ENCODE measurements around the gene EPHA6.
"Not testable (repeated sequence)": the region's sequence is repeated elsewhere in the genome, so short reads cannot be mapped to it uniquely, and the experiment has no call there.

EPHA6 gene

DNA sequence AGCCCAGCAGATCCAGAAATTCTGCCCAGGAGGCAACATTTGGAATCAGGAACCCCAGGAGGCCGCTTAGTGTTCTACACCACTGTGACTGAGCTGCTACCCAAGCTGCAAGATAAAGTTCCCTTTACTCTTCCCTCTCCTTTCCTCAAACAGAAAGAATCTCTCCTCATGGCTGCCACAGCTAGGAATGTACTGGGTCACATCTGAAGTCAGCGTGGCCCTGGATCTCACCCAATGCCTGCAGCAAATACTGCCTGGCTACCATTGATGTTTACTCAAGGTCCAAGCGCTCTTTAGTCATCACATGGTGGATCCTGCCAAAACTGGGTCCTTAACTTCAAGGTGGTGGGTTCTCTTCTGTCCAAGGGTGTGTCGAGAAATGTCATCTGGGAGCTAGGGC is 382.7 kb downstream of the EPHA6 start:
- no peak for DNase-seq

GRCh38 chr3:97197830-97198229 is 383.4 kb downstream of the EPHA6 start:
- no peak for DNase-seq

DNA sequence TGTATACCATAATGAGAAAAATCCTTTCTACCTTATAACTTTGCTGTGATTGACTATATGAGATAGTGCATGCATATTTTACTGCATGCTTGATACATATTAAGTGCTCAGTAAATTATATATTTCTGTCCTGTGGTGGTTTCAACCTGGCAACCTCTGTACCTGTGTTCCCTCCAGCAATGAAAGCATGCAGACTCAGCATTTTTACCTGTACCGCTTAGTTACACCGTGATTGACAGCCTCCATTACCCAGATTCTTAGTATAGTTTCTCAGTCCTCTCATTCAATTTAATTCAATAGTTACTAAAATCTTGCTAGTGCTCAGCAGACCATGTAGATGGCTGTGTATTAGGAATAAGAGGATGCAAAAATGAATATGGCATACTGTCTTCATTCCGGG is 386.0 kb downstream of the EPHA6 start:
- DNase-seq = no peak

GRCh38 chr3:97201814-97202213 is 387.4 kb downstream of the EPHA6 start:
- DNase-seq = no peak

- no peak for DNase-seq
Observed at GRCh38 chr3:97228966-97229365, 414.6 kb downstream of the EPHA6 start.

DNA sequence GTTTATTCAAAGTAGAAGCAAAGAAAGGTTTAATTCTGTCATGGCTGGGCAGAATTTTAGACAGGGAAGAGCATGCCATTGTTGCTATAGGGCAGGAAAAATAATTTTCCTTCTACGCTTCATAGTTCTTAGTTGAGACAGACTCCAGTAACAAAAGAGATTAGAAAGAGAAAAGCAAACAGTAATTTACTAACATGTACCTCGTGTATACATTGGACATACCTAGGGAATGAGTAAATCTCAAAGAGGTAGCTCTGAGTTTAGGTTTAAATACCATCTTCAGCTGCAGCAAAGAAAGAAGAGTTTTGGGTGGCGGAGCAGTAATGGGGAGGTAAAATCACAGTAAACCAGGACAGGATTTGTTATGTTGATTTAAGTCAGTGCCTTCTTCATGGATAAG is 416.1 kb downstream of the EPHA6 start:
- DNase-seq = no peak

DNA sequence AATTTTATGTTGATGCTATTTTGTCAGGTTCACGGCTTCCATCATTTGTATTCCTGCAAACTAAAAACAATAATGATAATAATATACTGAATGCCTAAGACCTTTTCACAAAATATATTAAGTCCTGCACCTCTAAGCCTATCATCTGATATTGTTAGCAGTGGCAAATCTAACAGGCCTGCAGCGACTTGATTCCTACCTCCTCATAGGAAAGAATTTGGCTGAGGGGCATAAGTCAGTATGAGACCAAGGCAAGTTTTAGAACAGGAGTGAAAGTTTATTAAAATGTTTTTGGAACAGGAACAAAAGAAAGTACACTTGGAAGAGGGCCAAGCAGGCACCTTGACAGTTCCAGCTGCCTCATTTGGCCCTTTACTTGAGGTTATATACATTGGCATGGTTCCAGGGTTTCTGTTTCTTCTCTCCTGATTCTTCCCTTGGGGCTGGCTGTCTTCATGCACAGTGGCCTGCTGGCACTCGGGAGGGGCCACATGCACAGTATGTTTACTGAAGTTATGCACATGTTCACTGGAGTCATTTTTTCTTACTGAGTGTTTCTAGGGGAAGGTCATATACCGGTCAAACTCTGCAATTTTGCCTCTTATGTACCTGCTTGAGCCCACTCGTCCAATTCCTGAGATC is 418.1 kb downstream of the EPHA6 start:
- peak; percentile 1 for DNase-seq

DNA sequence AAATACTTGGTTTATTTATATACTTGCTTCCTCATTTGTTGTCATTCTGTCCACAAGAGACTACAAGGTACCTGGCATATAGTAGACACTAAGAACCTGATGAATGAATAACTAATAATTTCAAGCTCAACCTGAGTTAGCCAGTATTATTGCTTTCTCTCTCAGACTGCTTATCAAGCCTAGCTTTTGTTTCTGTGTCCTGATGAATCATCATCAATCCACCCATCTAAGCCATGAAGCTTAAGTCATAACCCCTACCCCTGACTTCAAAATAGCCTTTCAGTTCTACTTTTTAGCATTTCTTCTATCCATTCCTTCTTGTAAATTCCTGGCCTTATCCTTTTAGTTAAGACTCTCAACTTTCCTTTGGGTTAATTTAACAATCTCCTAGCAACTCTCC is 420.8 kb downstream of the EPHA6 start:
- DNase-seq = no peak

DNA sequence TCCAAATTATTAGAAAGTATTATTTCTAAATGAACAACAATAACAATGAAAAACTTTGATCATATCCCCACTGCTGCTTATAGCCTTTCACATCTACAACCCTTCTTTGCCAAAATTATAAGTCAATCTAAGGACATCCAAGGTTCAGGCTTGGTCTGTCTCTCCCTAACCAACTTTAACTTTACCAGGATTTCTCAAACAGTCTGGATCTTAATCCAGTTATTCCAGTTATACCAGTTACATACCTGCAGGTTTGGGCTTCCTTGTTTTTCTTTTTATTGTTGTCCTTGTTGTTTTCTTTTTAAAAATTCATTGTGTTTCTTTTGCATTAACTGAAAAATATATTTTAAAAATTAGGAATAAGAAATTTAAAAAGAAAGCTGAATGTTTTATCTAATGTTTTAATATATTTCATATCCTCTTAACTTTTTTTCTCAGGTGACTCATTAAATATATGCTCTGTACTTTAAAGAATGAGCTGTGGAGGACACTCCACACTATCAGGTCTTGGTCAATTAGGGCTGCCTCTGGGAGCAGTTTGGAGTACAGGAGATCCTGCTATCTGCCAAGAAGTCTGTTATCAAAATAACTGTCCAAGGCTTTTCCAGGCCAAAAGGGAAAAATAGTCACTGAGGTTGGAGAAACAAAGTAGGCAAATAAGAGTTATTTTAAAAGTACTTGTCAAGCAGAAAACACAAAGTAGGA is 421.4 kb downstream of the EPHA6 start:
- DNase-seq = no peak

DNA sequence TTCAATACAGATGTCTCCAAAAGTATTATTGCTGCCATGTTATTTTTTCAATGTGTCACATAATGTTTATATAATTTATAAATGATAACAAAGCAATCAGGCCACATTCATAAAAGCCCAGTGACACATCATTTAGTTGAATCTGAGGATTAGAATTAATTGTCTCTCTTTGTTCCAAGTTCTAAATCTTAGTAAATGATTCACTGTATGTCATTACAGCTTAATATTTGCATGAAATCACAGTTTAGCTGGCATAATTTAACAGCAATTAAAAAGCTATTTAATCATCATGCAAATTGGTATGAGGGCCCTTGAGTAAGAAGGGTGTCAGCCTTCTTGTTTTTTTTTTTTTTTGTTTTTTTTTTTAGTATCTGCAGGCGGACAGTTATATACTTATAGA is 427.0 kb downstream of the EPHA6 start:
- DNase-seq = no peak

- DNase-seq = no peak
Observed at GRCh38 chr3:97245201-97245910, 431.0 kb downstream of the EPHA6 start.

- DNase-seq = no peak
Observed at GRCh38 chr3:97256060-97256459, 441.7 kb downstream of the EPHA6 start.

GRCh38 chr3:97257942-97258697 is 443.7 kb downstream of the EPHA6 start:
- DNase-seq = no peak

DNA sequence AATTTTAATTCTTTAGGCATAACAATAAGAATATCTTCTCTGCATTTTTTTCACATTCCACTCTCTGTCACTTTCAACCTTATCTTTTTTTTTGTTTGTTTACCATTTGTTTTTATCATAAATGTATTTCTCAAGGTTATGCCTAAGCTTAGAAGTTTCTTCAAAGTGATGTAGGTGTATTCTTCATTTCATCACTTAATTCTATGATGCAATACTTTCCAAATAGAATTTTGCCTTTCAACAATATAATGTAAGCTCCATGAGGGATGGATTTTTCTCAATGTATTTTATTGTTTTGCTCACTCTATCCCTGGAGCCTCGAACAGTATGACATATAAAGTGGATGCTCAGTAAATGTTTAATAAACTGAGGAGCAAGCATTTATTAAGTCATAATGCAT is 444.9 kb downstream of the EPHA6 start:
- no peak for DNase-seq

DNA sequence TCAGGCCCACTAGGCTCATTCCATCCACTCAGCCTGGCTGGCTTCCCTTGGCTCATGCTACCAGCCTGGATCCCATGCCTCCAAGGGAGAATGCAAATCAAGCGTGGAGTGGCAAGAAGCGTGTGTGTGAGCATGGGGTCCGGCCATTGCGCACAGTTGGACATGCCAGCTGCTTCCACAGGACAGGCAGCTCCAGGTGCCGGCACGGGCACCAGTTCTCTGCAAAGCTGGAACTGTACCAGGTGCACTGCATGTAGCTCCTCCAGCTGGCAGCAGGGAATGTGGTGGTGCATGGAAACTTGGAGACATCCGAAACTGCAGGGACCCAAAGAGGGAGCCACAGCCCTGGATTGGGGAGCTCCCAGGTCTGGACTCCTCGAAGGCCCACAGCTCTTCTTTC is 449.8 kb downstream of the EPHA6 start:
- DNase-seq = no peak

- no peak for DNase-seq
Observed at GRCh38 chr3:97265237-97266005, 451.0 kb downstream of the EPHA6 start.

DNA sequence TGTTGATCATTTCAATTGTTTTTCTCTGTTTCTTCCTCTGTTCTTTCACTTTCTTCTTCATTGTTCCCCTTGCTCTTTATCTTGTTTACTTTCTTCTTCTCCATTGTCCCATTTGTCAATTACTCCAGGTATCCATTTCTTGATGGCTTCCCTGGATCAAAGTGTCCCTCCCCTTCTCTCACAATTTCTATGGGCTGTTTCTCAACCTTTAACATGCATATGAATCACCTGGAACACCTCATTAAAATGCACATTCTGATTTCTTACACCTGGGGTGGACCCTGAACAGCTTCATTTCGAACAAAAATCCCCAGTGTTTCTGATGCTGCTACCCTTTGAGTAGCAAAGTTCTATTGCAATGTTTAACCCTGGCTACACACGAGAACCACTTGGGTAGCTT is 454.8 kb downstream of the EPHA6 start:
- DNase-seq = no peak

- DNase-seq = not testable (repeated sequence)
Observed at GRCh38 chr3:97276879-97277550, 462.6 kb downstream of the EPHA6 start.

DNA sequence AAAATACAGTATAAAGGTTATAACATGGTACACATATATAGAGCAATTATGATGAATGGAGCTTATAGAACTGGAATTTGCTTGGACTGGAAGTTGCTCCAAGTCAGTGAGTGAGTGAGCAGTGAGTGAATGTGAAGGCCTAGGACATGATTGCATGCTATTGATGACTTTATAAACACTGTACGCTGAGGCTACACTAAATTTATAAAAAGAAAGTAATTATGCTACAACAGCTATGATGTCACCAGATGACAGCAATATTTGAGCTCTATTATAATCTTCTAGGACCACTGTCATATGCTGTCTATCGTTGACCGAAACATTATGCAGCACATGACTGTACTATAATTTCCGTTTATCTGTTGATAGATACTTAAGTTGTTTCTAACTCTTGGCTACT is 463.3 kb downstream of the EPHA6 start:
- no peak for DNase-seq

DNA sequence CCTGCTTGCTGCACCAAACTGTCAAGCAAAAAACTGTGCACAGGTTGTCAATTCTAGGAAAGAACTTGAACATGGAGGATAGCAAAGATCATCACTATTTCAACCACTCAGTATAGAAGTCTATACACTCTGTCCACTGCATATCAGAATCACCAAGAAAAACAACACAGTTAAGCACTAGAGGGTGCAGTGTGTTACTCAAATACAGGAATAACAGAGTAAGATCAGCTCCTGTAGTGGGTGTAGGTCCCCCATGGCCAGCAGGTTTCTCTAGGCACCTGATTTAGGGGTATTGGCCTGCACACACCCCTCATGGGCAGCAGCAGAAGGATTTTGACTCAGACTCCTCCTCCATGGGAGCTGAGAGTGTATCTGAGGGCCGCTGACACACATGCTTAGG is 464.1 kb downstream of the EPHA6 start:
- no peak for DNase-seq

- no peak for DNase-seq
Observed at GRCh38 chr3:97291901-97292300, 477.5 kb downstream of the EPHA6 start.

DNA sequence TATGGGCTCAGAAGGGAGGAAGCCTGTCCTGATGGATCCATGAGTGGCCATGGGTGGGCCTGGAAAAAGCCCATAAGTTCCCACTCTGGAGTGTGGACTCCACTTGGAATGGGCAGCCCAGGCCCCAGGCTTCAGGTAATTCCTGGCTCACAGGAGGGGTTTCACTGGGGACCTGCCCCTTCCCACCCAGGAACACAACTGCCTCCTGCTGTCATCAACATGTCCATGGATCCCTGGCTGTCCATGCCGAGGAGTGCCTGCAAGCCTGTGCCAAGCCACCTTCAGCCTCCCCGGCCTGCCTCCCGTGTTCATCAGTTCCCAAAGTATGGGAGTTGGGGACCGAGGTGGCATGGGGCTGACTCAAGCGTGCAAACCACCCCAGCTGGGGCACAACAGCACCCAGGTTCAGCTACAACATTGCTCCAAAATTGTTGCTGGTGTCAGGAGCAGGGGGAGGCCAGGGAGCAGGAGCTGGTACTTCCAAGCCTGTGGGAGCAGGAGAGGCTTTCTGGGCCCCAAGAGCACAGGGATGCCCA is 479.3 kb downstream of the EPHA6 start:
- no peak for DNase-seq

Data from hematopoietic multipotent progenitor cell treated with erythropoietin and hydrocortisone succinate and interleukin-3 and kit ligand, for 6 days (in vitro differentiated cells).